GM19351 (cell line): ENCODE results near the gene TMEM45A.
"Not testable (repeated sequence)": the region's sequence is repeated elsewhere in the genome, so short reads cannot be mapped to it uniquely, and the experiment has no call there.

Experiments used
- ATAC-seq: cut with Tn5 transposase; IDR thresholded peaks from one replicate; pipeline ENCODE4 v1.9.1; 2021; ENCODE audit warnings: mild to moderate bottlenecking, moderate library complexity; ENCODE audit not compliant: unreplicated experiment

The TMEM45A gene

DNA sequence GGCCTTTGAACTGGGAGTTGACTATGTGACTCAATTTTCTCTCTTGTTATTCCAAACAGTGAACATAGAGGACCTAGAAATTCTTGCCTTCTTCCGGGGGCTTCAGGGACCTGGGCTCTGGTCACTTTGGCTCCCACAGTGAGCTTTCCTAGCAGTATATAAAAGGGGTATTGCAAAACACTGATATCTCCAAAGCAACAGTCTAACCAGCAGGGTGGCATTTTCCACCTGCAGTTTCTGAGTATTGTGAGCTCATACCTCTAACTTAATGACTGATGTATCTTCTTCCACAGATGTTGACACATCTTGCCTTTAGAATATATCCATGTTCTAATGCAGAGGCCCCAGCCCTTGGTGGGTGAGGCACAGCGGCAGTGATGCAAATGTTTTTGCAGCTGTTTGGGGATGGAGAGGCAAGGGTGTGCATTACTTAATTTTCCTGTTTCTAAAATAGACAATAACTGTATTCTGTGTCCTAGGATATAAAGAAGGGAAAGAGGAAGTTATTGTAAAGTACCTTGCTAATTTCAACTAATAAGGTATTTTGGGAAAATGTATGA is 71.3 kb downstream of the TMEM45A start:
- ATAC-seq = no peak

- no peak for ATAC-seq
Measured at GRCh38 chr3:100570811-100571210, 78.4 kb downstream of the TMEM45A start.

- ATAC-seq = no peak
Measured at GRCh38 chr3:100574536-100574935, 82.1 kb downstream of the TMEM45A start.

GRCh38 chr3:100575704-100576103 is 83.3 kb downstream of the TMEM45A start:
- no peak for ATAC-seq

DNA sequence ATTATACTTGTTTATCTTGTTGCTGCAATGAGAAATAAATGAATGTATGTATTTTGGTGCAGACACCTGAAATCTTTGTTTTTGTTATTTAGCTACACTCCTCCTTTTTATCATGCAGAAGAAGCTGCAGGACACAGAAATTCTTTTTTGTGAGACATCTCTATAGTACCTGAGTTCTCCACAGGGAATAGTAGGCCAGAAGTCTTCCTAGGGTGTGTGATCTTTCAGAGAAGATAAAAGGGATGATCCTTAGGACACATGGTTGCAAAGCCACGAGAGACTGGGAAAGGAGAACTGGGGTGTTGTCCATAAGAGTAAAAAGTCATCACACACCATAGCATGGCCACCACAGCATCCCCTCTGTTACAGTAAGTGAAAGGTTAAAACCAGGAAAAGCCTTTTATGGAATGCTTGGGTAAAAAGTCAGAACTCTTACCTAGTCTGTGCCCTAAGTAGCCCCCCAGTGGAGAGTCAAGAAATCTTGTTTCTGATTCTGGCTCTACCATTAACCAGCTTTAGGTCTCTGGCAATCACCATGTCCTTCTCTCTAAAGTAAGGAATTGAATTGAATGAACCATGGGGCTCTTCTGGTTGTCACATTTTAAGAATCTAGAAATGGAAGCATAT is 85.1 kb downstream of the TMEM45A start:
- ATAC-seq = no peak

- ATAC-seq = no peak
Measured at GRCh38 chr3:100578646-100579045, 86.2 kb downstream of the TMEM45A start.

DNA sequence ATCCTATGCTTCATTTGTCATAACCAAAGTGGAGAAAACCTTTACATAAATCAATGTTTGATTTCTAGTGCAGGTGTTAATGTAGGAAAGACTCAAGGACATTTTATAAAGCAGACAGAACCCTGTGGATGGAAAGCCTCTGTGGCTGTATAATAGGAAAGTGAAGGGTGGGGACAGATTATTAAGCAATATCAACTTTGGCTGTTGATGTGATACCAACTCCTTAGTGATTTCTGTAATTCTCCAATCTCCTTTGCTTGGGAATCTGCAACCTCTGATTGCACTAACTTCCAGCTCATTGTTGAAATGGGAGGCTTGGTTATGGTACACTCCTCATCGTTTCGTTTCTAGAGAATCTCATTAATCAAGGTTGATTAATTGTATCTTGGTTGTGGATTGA is 87.7 kb downstream of the TMEM45A start:
- no peak for ATAC-seq

- no peak for ATAC-seq
Measured at GRCh38 chr3:100581650-100582049, 89.2 kb downstream of the TMEM45A start.

DNA sequence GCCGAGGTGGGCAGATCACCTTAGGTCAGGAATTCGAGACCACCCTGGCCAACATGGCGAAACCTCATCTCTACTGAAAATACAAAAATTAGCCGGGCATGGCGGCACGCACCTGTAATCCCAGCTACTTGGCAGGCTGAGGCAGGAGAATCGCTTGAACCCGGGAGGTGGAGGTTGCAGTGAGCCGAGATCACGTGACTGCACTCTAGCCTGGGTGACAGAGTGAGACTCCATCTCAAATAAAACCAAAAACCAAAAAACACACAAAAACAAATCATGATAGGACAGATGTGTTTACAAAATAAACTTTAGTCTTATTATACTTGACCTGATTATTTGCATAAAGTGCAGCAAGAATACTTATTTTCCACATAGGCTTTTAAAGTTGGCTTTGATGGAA is 89.7 kb downstream of the TMEM45A start:
- ATAC-seq = not testable (repeated sequence)

DNA sequence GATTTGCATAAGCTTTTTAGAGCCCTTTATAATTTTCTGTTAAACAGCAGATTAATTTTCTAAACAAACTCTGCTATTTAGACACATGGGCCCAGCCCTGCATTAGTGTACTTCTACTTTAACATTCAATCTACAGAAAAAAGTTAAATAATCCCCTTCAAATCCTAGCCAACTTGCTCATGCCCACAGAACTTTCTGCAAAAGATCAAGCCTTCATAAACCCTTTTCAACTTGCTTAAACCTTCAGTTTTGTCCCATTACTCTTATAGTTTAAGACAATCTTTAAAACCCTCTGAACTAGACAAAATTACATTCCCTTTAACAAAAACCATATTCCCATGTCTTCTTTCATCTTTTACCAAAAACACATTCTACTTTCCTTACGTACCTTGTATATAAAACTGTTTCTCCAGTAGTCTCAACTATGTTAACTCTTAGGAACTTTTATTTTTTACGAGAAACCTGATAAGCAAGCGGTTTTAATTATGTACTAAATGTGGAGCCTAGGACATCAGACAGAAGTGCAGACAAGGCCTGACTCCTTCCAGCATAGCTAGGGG is 91.8 kb downstream of the TMEM45A start:
- ATAC-seq = no peak

GRCh38 chr3:100586832-100587231 is 94.4 kb downstream of the TMEM45A start:
- ATAC-seq = no peak

DNA sequence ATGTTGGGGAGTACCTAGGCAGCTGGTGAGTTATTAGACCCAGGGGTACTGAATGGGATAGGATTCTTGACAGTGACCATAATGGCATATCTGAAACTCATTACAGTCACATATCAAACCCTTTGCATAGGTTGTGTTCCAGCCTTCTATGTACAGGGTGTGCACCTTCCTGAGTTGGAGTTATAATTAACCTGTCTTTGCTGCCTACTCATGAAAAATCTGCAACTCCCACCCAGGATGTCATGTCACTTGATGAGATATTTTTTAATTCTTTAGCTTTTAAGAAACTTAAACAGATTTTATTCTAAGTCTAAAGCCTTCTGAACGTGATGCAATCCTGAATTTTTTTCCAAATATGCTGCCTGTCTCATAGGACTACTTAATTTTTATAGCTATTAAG is 95.8 kb downstream of the TMEM45A start:
- no peak for ATAC-seq

- peak; percentile 94 for ATAC-seq
Measured at GRCh38 chr3:100590114-100590839, 97.9 kb downstream of the TMEM45A start.

GRCh38 chr3:100590840-100591147 is 98.4 kb downstream of the TMEM45A start:
- no peak for ATAC-seq

DNA sequence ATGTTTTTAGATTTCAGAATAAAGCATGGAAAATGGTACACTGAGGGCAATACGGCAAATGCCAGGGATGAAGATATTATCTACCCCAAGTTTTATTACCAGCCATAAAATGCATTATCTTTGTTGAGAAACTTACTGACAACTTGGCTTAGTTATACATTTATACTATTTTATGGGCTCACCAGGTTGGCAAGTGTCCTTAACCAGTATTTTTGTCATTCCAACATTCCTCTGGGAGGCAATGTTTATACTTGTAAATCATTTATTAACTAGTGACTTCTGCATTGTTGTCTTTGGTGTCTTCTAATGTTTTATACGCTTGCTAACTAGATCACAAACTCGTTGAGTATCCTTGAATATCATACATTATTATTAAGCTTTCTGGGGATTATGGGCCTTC is 99.0 kb downstream of the TMEM45A start:
- ATAC-seq = no peak

- ATAC-seq = no peak
Measured at GRCh38 chr3:100600181-100601042, 108.0 kb downstream of the TMEM45A start.

DNA sequence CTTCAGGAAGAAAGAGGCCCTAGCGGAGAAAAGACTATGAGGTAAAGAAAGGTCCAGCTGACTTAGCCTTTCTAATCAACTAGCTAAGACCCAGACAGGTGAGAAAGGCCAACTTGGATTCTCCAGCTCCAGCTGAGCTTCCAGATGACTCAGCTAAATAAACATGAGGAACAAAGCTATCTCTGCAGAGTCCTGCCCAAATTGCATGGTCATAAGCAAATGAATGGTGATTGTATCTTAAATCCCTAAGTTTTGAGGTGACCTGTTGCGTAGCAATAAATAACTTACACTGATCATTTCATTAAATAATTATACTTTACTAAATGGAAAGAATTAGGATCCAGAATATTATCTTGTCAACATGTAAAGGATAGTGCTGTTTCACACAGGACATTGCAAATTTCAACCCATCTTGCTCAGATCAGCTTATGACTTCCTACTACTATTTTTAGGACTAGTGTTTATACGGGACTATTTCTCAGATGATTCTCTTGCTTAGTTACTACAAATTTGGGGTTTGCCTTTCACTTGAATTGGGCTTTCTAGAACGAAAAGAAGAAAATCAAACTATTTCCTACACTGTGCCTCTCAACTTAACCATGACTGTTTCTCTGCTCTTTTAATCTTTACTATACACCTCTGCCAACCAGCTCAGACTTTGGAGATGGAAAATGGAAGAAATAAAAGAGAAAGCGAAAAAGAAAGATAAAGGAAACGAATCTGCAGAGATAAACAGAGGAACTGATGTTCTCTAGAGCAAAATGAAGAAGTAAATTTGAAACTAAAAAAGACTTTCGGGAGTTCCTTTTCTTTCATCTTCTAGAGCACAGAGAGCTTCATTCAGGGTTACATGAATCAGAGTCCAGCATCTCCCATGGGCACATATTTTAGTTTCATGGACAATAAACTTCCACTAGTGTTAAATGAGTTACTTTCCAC is 110.4 kb downstream of the TMEM45A start:
- ATAC-seq = peak; percentile 48

- ATAC-seq = peak; percentile 40
Measured at GRCh38 chr3:100603469-100603868, 111.0 kb downstream of the TMEM45A start.

DNA sequence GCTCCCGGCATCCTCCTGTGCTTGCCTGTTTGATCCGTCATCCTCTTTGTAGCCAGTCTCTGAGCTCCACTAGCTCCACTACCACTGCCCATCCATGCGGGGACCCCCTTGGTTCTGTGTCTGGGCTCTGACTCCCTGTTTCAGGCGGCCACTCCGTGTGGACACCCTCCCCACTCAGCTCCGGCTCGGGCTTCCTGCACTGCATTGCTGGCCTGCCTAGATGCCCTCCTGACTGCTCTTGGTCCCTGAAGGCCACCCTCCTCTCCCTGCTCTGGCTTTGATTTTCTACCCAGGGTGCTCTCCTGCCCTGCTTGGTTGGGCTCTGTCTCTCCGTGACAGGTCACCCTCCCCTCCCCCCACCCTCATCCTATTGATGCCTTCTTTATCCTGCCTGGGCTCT is 112.9 kb downstream of the TMEM45A start:
- ATAC-seq = no peak

DNA sequence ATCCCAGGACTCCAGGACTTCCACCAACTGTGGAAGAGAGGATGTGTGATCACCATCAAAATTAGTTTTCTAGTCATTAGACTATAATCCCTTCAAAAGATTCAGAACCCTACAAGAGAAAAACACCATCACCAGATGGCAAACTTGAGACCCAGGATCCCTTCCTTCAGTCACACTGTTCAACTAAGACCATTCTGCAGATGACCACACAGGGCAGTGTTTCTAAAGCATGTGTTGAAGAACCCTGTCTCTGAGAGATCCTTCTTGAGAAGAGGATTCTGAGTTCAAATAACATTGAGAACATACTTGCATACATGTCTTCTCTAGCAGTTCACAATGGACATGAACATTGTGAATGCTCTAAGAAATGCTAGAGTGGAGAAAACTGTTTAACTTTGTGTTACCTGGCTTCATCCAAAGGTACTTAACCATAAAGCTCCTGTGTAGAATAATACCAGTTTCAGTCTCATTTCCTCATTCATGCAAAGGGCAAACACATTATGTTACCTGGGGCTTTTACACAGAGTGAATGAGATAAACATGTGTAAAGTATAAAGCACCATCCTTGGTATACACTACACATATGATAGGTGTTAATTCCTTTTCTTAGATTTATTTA is 114.6 kb downstream of the TMEM45A start:
- peak; percentile 79 for ATAC-seq
